ENCODE measurements around the gene SLC4A4. TPM values are rescaled to one million over a fixed set of nuclear protein-coding genes. Genes with fewer than 3 reads are reported as not detected.

SLC4A4 gene
- total and polyA plus RNA-seq, 2 donors (not counting 1 experiment from before 2014, with no cell fraction given), result 12.2 to 33.4 TPM

DNA sequence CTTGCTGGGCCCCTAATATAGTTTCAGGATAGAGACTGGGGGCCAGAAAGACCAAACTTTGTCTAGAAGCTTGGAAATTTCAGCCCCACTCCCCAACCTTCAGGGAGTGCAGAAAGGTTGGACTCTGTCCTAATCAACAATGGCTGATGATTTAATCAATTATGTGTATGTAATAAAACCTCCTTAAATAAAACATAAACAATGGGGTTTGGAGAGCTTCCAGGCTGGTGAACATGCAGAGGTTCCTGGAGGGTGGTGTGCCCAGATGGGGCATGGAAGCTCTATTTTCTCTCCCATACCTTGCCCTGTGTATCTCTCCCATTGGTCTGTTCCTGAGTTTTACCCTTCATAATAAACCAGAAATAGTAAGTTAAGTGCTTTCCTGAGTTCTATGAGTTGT lies 270.8 kb downstream of the SLC4A4 start:
- H3K4me1 ChIP-seq (ENCODE audit: control insufficient read depth, extremely low read depth, insufficient read depth, low read length), result no peaks in the 10 kb centered on the region
- TF ChIP-seq, protein P1, sequence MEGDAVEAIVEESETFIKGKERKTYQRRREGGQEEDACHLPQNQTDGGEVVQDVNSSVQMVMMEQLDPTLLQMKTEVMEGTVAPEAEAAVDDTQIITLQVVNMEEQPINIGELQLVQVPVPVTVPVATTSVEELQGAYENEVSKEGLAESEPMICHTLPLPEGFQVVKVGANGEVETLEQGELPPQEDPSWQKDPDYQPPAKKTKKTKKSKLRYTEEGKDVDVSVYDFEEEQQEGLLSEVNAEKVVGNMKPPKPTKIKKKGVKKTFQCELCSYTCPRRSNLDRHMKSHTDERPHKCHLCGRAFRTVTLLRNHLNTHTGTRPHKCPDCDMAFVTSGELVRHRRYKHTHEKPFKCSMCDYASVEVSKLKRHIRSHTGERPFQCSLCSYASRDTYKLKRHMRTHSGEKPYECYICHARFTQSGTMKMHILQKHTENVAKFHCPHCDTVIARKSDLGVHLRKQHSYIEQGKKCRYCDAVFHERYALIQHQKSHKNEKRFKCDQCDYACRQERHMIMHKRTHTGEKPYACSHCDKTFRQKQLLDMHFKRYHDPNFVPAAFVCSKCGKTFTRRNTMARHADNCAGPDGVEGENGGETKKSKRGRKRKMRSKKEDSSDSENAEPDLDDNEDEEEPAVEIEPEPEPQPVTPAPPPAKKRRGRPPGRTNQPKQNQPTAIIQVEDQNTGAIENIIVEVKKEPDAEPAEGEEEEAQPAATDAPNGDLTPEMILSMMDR (conservative IDR thresholded peaks at IDR 0.05 in 1 of 2, IDR thresholded peaks at IDR 0.05 in 1 of 2; ENCODE audit: low read depth in 1 of 2, low read length in 2 of 2), result no peak
- no peak for TF ChIP-seq EZH2 (IDR thresholded peaks at IDR 0.05; ENCODE audit: low read length, missing control alignments)
- H3K27me3 ChIP-seq (ENCODE audit: control insufficient read depth, insufficient read depth, low read length), result no peaks in the 10 kb centered on the region
- no peaks in the 10 kb centered on the region for H4K20me1 ChIP-seq (ENCODE audit: control insufficient read depth, extremely low read depth, insufficient read depth, low read length)
- H3K9me3 ChIP-seq (ENCODE audit: control insufficient read depth, insufficient read depth, low read depth, low read length), result no peaks in the 10 kb centered on the region
- H3K4me2 ChIP-seq (ENCODE audit: extremely low read depth, insufficient read depth, low read length), result no peak overlapping the region
- no peak overlapping the region for H3K27ac ChIP-seq (ENCODE audit: insufficient read depth, low read length)
- no peak for DNase-seq (ENCODE audit: low read depth in 2 of 2)
- no peak overlapping the region for H3K4me3 ChIP-seq (replicated peaks in 1 of 4; ENCODE audit: control extremely low read depth in 1 of 4, insufficient read depth in 1 of 4, low read depth in 3 of 4, low read length in 4 of 4)
- no peak overlapping the region for H2AFZ ChIP-seq (ENCODE audit: low read length)
- no peaks in the 10 kb centered on the region for H3K36me3 ChIP-seq (ENCODE audit: control insufficient read depth, insufficient read depth, low read length)
- H3K9ac ChIP-seq (ENCODE audit: insufficient read depth, low read length), result no peak overlapping the region
- H3K79me2 ChIP-seq (ENCODE audit: control insufficient read depth, insufficient read depth, low read length), result no peaks in the 10 kb centered on the region

DNA sequence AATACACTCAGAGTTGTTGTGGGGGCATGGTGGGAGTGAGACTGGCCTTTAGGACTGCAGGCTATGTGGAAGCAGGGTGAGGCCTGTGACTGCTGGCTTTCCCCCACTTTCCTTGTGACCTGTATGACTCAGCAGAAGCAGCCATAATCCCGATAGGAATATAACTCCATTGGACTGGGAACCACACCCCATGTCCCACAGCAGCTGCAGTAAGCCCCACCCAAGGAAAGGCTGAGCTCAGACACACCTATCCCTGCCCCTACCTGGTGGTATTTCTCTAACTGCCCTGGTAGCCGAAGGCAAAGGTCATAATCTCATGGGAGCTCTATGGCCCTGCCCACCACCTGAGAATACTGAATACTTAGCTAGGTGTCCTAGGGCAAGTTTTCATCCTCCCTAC lies 275.8 kb downstream of the SLC4A4 start:
- H3K4me2 ChIP-seq (ENCODE audit: extremely low read depth, insufficient read depth, low read length), result no peak overlapping the region
- no peak for TF ChIP-seq EZH2 (IDR thresholded peaks at IDR 0.05; ENCODE audit: low read length, missing control alignments)
- TF ChIP-seq, protein P1 (conservative IDR thresholded peaks at IDR 0.05 in 1 of 2, IDR thresholded peaks at IDR 0.05 in 1 of 2; ENCODE audit: low read depth in 1 of 2, low read length in 2 of 2), result no peak
- no peaks in the 10 kb centered on the region for H3K79me2 ChIP-seq (ENCODE audit: control insufficient read depth, insufficient read depth, low read length)
- H3K4me3 ChIP-seq (replicated peaks in 1 of 4; ENCODE audit: control extremely low read depth in 1 of 4, insufficient read depth in 1 of 4, low read depth in 3 of 4, low read length in 4 of 4), result no peak overlapping the region
- no peaks in the 10 kb centered on the region for H3K36me3 ChIP-seq (ENCODE audit: control insufficient read depth, insufficient read depth, low read length)
- H3K27ac ChIP-seq (ENCODE audit: insufficient read depth, low read length), result no peak overlapping the region
- DNase-seq (ENCODE audit: low read depth in 2 of 2), result no peak
- H3K4me1 ChIP-seq (ENCODE audit: control insufficient read depth, extremely low read depth, insufficient read depth, low read length), result no peaks in the 10 kb centered on the region
- no peak overlapping the region for H3K9ac ChIP-seq (ENCODE audit: insufficient read depth, low read length)
- no peaks in the 10 kb centered on the region for H3K27me3 ChIP-seq (ENCODE audit: control insufficient read depth, insufficient read depth, low read length)
- no peak overlapping the region for H2AFZ ChIP-seq (ENCODE audit: low read length)
- H4K20me1 ChIP-seq (ENCODE audit: control insufficient read depth, extremely low read depth, insufficient read depth, low read length), result no peaks in the 10 kb centered on the region
- no peaks in the 10 kb centered on the region for H3K9me3 ChIP-seq (ENCODE audit: control insufficient read depth, insufficient read depth, low read depth, low read length)

DNA sequence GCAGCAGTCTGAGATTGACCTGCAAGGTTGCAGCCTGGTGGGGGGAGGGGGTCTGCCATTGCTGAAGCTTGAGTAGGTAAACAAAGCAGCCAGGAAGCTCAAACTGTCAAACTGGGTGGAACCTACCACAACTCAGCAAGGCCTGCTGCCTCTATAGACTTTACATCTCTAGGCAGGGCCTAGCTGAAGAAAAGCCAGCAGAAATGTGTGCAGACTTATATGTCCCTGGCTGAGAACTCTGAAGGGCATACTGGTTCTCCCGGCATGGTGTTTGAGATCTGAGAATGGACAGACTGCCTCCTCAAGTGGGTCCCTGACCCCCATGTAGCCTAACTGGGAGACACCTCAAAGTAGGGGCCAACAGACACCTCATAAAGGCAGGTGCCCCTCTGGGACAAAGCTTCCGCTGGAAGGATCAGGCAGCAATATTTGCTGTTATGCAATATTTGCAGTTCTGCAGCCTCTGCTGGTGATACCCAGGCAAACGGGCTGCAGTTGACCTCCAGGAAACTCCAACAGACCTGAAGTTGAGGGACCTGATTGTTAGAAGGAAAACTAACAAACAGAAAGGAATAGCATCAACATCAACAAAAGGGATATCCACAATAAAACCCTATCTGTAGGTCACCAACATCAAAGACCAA lies 277.5 kb downstream of the SLC4A4 start:
- Histone ChIP-seq H3K9me3 (ENCODE audit: control insufficient read depth, insufficient read depth, low read depth, low read length) (no peaks in the 10 kb centered on the region), H4K20me1 (ENCODE audit: control insufficient read depth, extremely low read depth, insufficient read depth, low read length) (no peaks in the 10 kb centered on the region), H3K36me3 (ENCODE audit: control insufficient read depth, insufficient read depth, low read length) (no peaks in the 10 kb centered on the region), H3K27ac (ENCODE audit: insufficient read depth, low read length) (no peak overlapping the region), H3K4me3 (replicated peaks in 1 of 4; ENCODE audit: control extremely low read depth in 1 of 4, insufficient read depth in 1 of 4, low read depth in 3 of 4, low read length in 4 of 4) (no peak overlapping the region), H3K27me3 (ENCODE audit: control insufficient read depth, insufficient read depth, low read length) (no peaks in the 10 kb centered on the region), H3K79me2 (ENCODE audit: control insufficient read depth, insufficient read depth, low read length) (no peaks in the 10 kb centered on the region), H2AFZ (ENCODE audit: low read length) (no peak overlapping the region), H3K4me1 (ENCODE audit: control insufficient read depth, extremely low read depth, insufficient read depth, low read length) (no peaks in the 10 kb centered on the region), H3K9ac (ENCODE audit: insufficient read depth, low read length) (no peak overlapping the region), H3K4me2 (ENCODE audit: extremely low read depth, insufficient read depth, low read length) (no peak overlapping the region)
- no peak for DNase-seq (ENCODE audit: low read depth in 2 of 2)
- no peak for TF ChIP-seq EZH2 (IDR thresholded peaks at IDR 0.05; ENCODE audit: low read length, missing control alignments)
- TF ChIP-seq, protein P1 (conservative IDR thresholded peaks at IDR 0.05 in 1 of 2, IDR thresholded peaks at IDR 0.05 in 1 of 2; ENCODE audit: low read depth in 1 of 2, low read length in 2 of 2), result no peak

Data from fibroblast of lung (primary cell).